Mucosa of rectum (tissue), 2 donors: Measurements from ENCODE around the gene VGLL4.

Experiments used
- H3K27ac ChIP-seq, 2 donors: one replicate each; pipeline ENCODE4 v1.7.0; 2013; ENCODE audit warnings: inconsistent platforms in 2 of 2, low read depth in 2 of 2, low read length in 2 of 2
- H3K27me3 ChIP-seq, 2 donors: one replicate each; pipeline ENCODE4 v1.7.0; 2013; ENCODE audit warnings: low read length in 2 of 2; ENCODE audit not compliant: control insufficient read depth in 2 of 2, insufficient read depth in 2 of 2
- H3K36me3 ChIP-seq, 2 donors: one replicate each; pipeline ENCODE4 v1.7.0; 2013; ENCODE audit warnings: low read length in 2 of 2; ENCODE audit not compliant: control insufficient read depth in 2 of 2, insufficient read depth in 2 of 2
- H3K4me1 ChIP-seq, 2 donors: one replicate each; pipeline ENCODE4 v1.7.0; 2013; ENCODE audit warnings: low read length in 2 of 2, mild to moderate bottlenecking in 1 of 2; ENCODE audit not compliant: control insufficient read depth in 2 of 2, insufficient read depth in 2 of 2
- H3K4me3 ChIP-seq, 2 donors: one replicate each; pipeline ENCODE4 v1.7.0; 2013; ENCODE audit warnings: low read length in 2 of 2
- H3K9ac ChIP-seq, 2 donors: one replicate each; pipeline ENCODE4 v1.7.0; 2013; ENCODE audit warnings: low read length in 2 of 2, low read depth in 1 of 2, mild to moderate bottlenecking in 1 of 2
- H3K9me3 ChIP-seq, 2 donors: one replicate each; pipeline ENCODE4 v1.7.0; 2013; ENCODE audit warnings: low read length in 2 of 2; ENCODE audit not compliant: control insufficient read depth in 2 of 2
- donor health status: healthy.
- donor health status: Normal muscosa, but diverticular disease.

VGLL4 gene

DNA sequence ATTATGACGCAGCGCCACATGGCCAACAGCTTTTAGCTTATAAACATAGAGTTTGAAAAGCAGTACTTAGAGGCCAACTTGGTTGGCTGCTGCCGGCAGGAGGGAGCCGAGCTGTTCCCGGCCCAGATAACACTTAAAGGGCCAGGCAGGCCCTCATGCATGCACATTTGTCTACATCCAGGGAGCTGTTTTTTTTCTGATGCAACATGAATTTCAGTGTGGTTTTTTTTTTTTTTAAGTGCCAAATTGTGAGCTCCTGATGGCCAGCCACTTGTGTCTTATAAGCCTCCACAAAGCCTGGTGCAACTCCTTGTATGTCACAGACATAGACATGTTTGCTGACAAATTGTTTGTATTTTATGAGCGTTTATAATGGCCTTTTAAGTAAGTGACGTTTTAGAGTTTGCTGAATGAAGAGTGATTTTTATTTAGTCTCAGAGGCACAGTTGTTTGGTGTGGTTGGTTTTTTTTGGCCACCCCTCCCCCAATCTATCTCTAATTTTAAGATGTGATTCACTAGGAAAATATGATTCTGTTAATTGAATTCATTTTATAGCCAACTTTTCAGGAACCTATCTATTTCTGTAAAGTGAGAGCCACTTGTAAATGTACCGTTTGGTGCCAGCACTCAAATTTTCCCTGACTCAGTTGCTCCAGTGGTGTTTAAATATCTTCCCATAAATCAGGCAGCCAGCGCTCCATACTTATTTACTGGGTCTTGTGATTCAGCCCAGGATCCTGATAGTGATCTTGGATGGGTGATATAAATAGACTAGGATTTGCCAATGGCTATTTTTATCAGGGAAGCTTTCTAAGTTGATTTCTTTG lies 134.3 kb downstream of the VGLL4 start:
- Histone ChIP-seq H3K36me3 (no peaks in the 10 kb centered on the region), H3K4me3 (no peak overlapping the region), H3K27me3 (no peaks in the 10 kb centered on the region), H3K4me1 (peaks cover 18 to 20% of the 10 kb centered on the region in 2 donors), H3K27ac (peak overlapping the region; percentile 43 to 48), H3K9ac (no peak overlapping the region), H3K9me3 (no peaks in the 10 kb centered on the region)

DNA sequence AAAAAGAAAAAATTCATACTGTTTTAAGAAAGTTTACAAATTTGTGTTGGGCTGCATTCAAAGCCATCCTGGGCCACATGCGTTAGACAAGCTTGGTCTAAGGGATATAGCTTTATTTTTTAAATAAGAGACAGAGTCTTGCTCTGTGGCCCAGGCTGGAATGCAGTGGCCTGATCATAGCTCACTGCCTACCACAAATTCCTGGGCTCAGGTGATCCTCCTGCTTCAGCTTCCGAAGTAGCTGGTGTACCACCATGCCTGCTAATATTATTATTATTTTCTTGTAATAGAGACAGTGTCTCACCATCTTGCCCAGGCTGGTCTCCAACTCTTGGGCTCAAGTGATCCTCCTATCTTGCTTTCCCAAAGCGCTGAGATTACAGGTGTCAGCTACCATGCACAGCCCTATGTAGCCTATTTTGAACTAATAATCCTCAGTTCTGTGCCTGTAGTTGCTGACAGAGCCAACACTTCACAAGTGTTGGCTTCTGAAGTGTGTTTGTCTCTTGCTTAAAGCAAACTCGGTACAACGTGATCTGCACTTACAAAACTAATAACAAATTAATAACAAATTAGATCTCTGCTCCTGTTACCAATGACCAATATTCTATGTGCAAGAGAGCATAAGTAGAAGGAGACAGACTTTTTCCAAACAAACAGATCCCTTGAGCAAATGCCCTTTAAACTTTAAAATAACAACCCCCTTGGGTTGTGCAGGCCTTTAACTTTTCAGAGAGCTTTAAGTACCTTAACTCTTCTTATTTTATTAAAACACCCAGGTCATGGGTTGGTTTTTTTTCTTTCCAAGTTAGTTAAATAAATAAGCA lies 135.2 kb downstream of the VGLL4 start:
- Histone ChIP-seq H3K9me3 (no peaks in the 10 kb centered on the region), H3K4me1 (peaks cover 18 to 20% of the 10 kb centered on the region in 2 donors), H3K4me3 (no peak overlapping the region), H3K36me3 (no peaks in the 10 kb centered on the region), H3K9ac (no peak overlapping the region), H3K27ac (peak overlapping the region in 1 of 2 donors; percentile 38), H3K27me3 (no peaks in the 10 kb centered on the region)

DNA sequence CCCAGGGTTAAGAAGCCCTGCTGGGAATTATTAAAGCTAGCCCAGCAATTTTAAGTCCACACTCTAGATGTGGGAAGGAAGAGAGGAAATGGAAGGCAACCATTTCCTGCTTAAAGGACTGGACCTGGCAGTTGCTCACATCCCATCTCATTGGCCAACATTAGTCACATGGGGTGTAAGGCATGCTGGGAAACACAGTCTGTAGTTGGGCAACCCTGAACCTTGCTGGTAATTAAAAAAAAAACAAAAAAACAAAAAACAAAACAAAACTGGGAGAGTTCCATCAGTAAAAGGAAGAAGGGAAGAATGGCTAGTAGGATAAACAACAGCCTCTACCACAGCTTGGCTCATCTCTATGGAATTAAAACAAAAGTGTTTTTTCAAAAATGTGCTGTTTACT lies 136.0 kb downstream of the VGLL4 start:
- no peaks in the 10 kb centered on the region for H3K9me3 ChIP-seq
- H3K4me3 ChIP-seq, result no peak overlapping the region
- H3K36me3 ChIP-seq, result no peaks in the 10 kb centered on the region
- peaks cover 18 to 20% of the 10 kb centered on the region in 2 donors for H3K4me1 ChIP-seq
- no peaks in the 10 kb centered on the region for H3K27me3 ChIP-seq
- no peak overlapping the region for H3K9ac ChIP-seq
- H3K27ac ChIP-seq, result peak overlapping the region in 1 of 2 donors; percentile 38
